AG10803 (cell line): ENCODE results near the gene CCDC194.

Experiments used
- DNase-seq: peaks from one replicate; pipeline ENCODE4 v3.0.0; 2010; ENCODE audit warnings: low read depth
- H3K4me3 ChIP-seq: 2 replicates; pipeline ENCODE4 v1.5.1; 2011; ENCODE audit warnings: mild to moderate bottlenecking, low read length, control low read depth
- TF ChIP-seq, protein P1 (sequence below): conservative IDR thresholded peaks from 2 replicates; pipeline ENCODE4 v1.5.1; 2011; ENCODE audit warnings: mild to moderate bottlenecking, low read length, control low read depth, inconsistent platforms

CCDC194 gene

DNA sequence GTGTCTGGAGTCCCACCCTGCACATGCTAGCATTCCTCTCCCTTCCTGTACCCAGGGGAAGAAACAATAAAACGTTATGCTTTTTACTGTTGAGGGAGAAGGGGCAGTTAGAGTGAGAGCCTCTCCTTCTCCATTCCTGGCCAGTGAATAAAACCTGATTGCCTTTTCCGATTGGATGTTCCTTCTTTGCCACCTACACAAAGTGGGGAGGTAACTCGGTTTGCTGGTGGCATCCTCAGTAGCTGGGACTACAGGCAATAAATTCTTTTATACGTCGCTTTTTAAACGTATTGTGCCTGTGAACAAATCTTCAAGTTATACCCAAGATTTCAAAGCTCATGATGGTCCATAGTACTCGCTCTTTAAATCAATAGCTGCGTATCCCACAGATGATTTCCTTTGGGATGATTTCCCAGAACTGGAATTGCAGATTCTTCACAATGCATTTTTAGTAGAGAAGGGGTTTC is 25.2 kb upstream of the CCDC194 start:
- H3K4me3 ChIP-seq: peak overlapping the region; percentile 67
- TF ChIP-seq, protein P1, sequence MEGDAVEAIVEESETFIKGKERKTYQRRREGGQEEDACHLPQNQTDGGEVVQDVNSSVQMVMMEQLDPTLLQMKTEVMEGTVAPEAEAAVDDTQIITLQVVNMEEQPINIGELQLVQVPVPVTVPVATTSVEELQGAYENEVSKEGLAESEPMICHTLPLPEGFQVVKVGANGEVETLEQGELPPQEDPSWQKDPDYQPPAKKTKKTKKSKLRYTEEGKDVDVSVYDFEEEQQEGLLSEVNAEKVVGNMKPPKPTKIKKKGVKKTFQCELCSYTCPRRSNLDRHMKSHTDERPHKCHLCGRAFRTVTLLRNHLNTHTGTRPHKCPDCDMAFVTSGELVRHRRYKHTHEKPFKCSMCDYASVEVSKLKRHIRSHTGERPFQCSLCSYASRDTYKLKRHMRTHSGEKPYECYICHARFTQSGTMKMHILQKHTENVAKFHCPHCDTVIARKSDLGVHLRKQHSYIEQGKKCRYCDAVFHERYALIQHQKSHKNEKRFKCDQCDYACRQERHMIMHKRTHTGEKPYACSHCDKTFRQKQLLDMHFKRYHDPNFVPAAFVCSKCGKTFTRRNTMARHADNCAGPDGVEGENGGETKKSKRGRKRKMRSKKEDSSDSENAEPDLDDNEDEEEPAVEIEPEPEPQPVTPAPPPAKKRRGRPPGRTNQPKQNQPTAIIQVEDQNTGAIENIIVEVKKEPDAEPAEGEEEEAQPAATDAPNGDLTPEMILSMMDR: no peak
- no peak for DNase-seq

DNA sequence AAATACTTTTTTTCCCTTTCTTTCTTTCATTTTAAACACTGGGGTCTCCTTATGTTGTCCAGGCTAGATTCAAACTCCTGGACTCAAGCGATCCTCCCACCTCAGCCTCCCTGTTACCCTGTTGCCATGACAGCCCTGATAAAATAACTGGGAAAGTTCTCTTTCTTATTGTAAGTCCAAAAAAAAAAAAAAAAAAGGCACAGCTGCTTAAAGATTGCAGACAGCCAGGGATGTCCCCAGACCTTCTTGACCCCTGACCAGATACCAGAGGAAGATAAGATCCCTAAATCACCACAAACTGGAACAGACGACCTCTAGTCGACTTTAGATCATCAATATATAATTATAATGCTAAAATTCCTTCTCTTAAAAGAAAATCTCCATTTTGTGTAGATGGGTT is 24.7 kb upstream of the CCDC194 start:
- DNase-seq: no peak
- TF ChIP-seq, protein P1: no peak
- H3K4me3 ChIP-seq: no peak overlapping the region; the same call in 1 of the 2 replicates

DNA sequence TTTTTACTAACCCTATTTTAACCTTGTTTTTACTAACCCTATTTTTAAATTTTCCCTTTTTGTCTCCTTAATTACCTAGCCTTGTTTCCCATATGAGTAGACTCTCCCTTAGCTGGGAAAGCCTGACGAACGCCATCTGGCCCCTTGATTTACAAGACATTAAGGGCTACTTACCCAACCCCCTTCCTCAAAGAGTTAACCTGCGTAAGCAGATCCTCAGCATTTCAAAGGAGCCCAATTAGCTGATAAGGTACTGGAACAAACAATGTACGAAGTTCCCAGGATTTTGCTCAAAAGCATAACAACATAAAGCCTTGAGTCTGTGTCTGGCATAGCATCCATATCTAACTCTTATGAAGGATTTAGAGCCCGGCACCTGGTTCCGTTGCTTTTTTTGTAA is 21.1 kb upstream of the CCDC194 start:
- no peak for DNase-seq
- H3K4me3 ChIP-seq: no peak overlapping the region
- TF ChIP-seq, protein P1: no peak

DNA sequence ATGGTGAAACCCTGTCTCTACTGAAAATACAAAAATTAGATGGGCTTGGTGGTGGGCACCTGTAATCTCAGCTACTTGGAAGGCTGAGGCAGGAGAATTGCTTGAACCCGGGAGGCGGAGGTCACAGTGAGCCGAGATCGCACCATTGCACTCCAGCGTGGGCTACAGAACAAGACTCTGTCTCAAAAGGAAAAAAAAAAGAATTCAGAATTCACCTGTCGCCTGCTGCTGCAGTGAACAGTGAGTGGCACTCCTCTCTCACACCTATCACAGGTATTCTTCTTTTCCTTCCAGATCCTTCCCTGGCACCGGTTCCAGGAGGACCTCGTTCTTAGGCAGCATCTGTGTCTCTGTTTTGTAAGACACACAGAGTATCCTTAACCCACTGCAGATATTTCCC is 20.1 kb upstream of the CCDC194 start:
- H3K4me3 ChIP-seq: no peak overlapping the region
- TF ChIP-seq, protein P1: no peak
- DNase-seq: no peak

DNA sequence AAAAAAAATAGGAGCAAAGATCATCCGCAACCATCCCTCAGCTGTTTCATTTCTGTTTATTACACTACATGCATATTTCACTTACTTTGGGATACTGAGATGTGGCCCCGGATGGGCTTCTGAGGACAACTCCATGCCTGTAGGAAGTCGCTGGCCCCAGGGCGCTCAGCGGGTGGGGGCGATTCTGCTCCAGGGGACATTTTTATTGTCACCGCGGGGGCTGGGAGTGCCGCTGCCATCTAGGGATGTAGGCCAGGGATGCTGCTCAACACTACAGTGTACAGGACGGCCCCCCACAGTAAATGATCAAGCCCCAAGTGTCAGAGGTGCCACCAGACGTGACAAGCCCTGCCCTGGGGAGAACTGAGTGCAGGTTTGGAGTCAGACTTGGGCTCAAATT is 17.8 kb upstream of the CCDC194 start:
- no peak overlapping the region for H3K4me3 ChIP-seq
- TF ChIP-seq, protein P1: no peak
- no peak for DNase-seq

DNA sequence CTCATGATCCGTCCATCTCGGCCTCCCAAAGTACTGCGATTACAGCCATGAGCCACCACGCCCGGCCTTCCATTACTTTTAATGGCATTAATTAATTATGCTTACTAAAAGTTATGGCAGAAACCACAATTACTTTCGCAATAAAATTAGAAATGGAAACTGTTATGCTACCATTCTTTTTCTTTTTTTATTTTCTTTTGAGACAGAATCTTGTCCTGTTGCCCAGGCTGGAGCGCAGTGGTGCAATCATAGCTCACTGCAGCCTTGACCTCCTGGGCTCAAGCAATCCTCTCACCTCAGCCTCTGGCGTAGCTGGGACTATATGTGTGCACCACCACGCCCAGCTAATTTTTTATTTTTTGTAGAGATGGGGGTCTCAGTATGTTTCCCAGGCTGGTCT is 16.0 kb upstream of the CCDC194 start:
- no peak overlapping the region for H3K4me3 ChIP-seq
- peak; percentile 37 for DNase-seq
- TF ChIP-seq, protein P1: no peak

DNA sequence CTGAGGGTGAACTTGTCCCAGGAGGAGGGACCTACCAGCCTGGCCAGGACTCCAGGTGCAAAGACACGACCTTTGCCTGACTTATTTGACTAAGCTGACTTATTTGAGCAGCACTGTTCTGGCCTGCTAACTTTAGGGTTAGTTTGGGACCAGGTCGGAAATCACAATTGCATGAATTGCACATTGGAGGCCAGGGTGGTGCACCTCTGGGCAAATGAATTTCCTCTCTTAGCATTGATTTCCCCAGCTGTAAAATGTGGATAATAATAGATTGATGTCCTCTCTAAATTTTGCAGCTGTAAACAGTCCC is 12.8 kb upstream of the CCDC194 start:
- TF ChIP-seq, protein P1: no peak
- H3K4me3 ChIP-seq: no peak overlapping the region
- no peak for DNase-seq
